LNCAP (cell line): Measurements from ENCODE around the gene TSHB.

Experiments
- TF ChIP-seq, protein P1 (sequence below): fragments of 450-650 bp; IDR thresholded peaks from 2 replicates; pipeline ENCODE4 v1.5.1; 2017; ENCODE audit warnings: mild to moderate bottlenecking

The TSHB gene

DNA sequence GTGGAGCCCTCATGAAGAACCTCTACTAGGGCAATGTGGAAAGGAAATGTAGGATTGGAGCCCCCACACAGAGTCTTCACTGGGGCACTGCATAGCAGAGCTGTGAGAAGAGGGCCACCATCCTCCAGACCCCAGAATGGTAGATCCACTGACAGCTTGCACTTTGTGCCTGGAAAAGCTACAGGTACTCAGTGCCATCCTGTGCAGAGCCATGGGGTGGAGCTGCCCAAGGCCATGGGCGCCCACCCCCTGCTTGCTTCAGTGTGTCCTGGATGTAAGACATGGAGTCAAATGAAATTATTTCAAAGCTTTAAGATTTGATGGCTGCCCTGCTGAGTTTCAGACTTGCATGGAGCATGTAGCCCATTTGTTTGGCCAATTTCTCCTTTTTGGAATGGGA is 17.2 kb upstream of the TSHB start:
- TF ChIP-seq, protein P1, sequence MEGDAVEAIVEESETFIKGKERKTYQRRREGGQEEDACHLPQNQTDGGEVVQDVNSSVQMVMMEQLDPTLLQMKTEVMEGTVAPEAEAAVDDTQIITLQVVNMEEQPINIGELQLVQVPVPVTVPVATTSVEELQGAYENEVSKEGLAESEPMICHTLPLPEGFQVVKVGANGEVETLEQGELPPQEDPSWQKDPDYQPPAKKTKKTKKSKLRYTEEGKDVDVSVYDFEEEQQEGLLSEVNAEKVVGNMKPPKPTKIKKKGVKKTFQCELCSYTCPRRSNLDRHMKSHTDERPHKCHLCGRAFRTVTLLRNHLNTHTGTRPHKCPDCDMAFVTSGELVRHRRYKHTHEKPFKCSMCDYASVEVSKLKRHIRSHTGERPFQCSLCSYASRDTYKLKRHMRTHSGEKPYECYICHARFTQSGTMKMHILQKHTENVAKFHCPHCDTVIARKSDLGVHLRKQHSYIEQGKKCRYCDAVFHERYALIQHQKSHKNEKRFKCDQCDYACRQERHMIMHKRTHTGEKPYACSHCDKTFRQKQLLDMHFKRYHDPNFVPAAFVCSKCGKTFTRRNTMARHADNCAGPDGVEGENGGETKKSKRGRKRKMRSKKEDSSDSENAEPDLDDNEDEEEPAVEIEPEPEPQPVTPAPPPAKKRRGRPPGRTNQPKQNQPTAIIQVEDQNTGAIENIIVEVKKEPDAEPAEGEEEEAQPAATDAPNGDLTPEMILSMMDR, result no peak

- TF ChIP-seq, protein P1, result no peak
These were observed 15.8 kb upstream of the TSHB start for GRCh38 chr1:115013792-115014191.

DNA sequence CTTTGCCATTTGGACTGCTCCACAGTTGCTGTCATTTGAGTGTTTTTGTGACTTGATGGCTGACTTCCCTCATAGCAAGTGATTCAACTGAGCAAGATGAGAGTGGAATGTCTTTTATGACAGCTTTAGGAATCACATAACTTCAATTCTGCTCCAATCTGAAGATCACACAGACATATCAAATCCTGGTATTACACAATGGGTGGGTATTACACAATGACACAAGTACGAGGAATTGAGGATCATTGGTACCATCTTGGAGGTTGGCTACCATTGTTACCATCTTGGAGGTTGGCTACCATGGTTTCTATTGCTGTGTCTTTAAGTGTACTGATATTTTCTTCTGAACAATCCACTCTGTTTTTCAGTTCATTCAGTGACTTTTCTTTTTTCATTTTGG is 8.5 kb upstream of the TSHB start:
- TF ChIP-seq, protein P1, result no peak

DNA sequence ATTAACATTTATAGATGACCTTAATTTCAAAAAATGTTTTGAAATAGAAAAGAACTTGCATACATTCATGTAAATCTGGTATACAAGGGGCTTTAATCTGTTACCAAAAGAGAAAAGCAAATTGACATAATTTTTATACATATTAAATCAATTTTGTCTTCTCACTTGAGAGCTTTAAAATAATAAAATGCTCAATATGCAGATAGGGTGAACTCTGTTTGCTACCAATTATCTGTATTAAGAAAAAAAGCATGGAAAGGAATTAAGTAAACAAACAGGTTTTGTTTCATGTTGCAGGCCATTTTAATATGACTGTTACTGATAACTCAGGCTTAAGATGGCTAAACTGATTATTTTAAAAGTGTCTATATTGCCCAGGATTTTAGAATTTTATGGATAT is 6.0 kb upstream of the TSHB start:
- TF ChIP-seq, protein P1, result no peak

DNA sequence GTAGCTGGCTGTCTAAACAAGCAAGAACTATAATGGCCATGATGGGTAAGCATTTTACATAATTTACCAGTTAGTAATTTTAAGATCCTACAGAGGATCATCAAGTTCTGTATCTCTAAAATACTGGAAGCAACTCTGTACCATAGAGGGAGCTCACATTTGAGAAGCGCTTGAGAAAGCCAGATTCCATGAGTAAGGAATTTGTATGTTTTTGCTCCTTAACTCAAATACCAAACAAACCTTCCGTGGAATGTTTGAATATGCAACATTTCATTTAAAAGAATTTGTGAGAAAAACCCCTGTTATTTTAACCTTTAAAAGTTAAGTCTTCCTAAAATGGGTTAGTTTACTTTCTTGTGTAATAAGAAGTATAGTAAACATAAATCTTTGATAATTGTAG is 2.0 kb downstream of the TSHB start:
- TF ChIP-seq, protein P1, result no peak

DNA sequence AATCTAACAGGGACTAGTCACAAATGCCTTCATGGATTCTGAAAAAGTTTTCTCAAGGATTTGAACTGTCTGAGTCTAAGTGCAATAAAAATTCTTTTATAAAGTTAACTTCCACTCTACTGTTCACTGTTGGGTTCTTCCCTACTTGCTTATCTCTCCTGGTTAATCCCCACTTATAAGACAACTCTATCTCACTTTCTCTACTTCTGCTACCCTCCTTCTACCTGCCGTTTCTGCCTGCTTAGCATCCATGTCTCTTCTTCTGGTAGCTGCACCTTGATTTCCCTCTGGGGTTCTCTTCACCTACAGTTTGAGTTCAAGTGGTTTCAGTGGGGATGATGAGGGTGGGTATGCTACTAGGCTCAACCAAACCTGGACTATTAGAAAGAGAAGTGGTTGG is 6.0 kb downstream of the TSHB start:
- TF ChIP-seq, protein P1, result no peak

DNA sequence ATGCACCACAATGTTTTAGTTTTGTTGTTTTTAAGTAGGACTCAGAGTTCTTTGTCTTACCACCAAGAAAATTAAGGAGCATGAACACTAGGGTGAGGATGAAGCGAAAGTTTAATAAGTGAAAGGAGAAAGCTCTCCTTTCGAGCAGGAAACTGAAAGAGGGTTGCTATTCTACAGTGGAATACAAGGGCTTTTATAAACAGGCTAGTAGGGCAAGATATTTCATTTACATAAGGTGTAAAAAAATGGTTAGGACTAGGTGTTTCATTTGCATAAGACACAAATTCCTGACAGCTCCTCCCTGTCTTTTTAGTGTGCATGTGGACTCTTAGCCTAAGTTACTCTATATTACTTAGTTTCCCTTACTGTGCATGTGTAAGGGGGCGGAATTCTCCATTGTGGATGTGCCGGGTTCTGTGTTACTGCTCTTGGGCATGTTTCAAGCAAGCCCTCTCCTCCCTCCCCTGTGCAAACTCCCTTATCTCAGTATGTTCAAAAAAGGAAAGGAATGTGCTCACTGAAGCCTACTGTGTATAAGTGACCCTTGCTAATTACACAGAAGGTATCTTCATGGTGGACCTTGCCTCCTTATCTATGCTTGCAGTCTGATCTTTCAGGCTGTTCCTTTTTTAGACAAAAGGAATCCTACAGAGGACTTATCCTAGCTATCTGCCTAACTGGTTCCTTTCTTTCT is 7.3 kb downstream of the TSHB start:
- TF ChIP-seq, protein P1, result no peak

DNA sequence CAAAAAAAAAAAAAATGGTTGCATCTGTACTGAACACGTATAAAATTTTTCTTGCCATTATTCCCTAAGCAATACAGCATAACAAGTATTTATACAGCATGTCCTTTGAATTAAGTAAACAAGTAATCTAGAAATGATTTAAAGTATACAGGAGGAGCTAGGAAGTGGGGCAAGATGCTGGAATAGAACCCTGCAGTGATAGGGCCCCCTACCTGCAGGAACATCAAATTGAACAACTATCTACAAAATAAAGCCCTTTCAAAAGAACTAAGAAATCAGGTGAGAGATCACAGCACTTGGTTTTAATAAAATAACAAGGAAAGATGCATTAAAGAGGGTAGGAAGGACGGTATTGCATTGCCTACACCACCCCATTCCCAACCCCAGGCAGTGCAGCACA is 10.9 kb downstream of the TSHB start:
- TF ChIP-seq, protein P1, result peak; percentile 39; the same call in 1 of the 2 replicates
